GM18951 (cell line): ENCODE results near the gene SKI.

Experiments used
- POLR2A ChIP-seq: IDR thresholded peaks from 4 replicates; pipeline ENCODE4 v1.6.1; 2011; ENCODE audit warnings: mild to moderate bottlenecking; ENCODE audit not compliant: insufficient read length, insufficient read depth; ENCODE audit errors: extremely low read depth
- in situ Hi-C: fragments of 300-500 bp; cut with MboI; formaldehyde crosslinking; loops from one replicate; pipeline ENCODE4 v1.12.0; 2022; ENCODE audit warnings: low sequenced_read_pairs, mixed read lengths, inconsistent platforms; ENCODE audit not compliant: unreplicated experiment

SKI gene

GRCh38 chr1:2232255-2232915 lies 4.3 kb downstream of the SKI start:
- in situ Hi-C loops: no loop called here
- no peak for TF ChIP-seq POLR2A

- in situ Hi-C loops: no loop called here
- no peak for TF ChIP-seq POLR2A
Observed at GRCh38 chr1:2232916-2233438, 4.9 kb downstream of the SKI start.

- in situ Hi-C loops: no loop called here
- TF ChIP-seq POLR2A: no peak
Observed at GRCh38 chr1:2233468-2233867, 5.3 kb downstream of the SKI start.

GRCh38 chr1:2233997-2234761 lies 6.1 kb downstream of the SKI start:
- TF ChIP-seq POLR2A: no peak
- in situ Hi-C loops: no loop called here

GRCh38 chr1:2234762-2235113 lies 6.6 kb downstream of the SKI start:
- no peak for TF ChIP-seq POLR2A
- in situ Hi-C loops: no loop called here

GRCh38 chr1:2235300-2235998 lies 7.3 kb downstream of the SKI start:
- in situ Hi-C loops: no loop called here
- TF ChIP-seq POLR2A: no peak

GRCh38 chr1:2236695-2237677 lies 8.9 kb downstream of the SKI start:
- no peak for TF ChIP-seq POLR2A
- in situ Hi-C loops: no loop called here

- TF ChIP-seq POLR2A: no peak
- in situ Hi-C loops: no loop called here
Observed at GRCh38 chr1:2237773-2238172, 9.7 kb downstream of the SKI start.

- no peak for TF ChIP-seq POLR2A
- in situ Hi-C loops: no loop called here
Observed at GRCh38 chr1:2238361-2239012, 10.4 kb downstream of the SKI start.

GRCh38 chr1:2239013-2239370 lies 10.9 kb downstream of the SKI start:
- TF ChIP-seq POLR2A: no peak
- in situ Hi-C loops: no loop called here

- no peak for TF ChIP-seq POLR2A
- in situ Hi-C loops: no loop called here
Observed at GRCh38 chr1:2239384-2239985, 11.4 kb downstream of the SKI start.

GRCh38 chr1:2240270-2241156 lies 12.4 kb downstream of the SKI start:
- no peak for TF ChIP-seq POLR2A
- in situ Hi-C loops: no loop called here
